Pancreas (tissue), 10 donors: ENCODE measurements around the gene MRPL19. TPM values are rescaled to one million over a fixed set of nuclear protein-coding genes. Genes with fewer than 3 reads are reported as not detected.

Source experiments
- ATAC-seq, 4 donors: fragments of 200-7000 bp; cut with Tn5 transposase; one replicate each; pipeline versions ENCODE4 v1.8.0 to v1.9.1; 2020; ENCODE audit warnings: mild to moderate bottlenecking in 4 of 4, moderate library complexity in 4 of 4
- DNase-seq, 6 donors: peaks; one replicate each; pipeline ENCODE4 v3.0.0-alpha.2; 2020
- FAIRE-seq: peaks from 2 replicates; lab custom pipeline; 2012; peaks lifted over from hg19 to GRCh38; lab: Jason Lieb, UNC
- H3K27ac ChIP-seq, 4 donors: fragments of 200-600 bp; sonication (generic); 1 replicate in 3 of 4; 2 replicates in 1 of 4; pipeline versions ENCODE4 v1.5.0 to v1.8.0; 2020
- H3K27me3 ChIP-seq, 4 donors: fragments of 200-600 bp; one replicate each; pipeline ENCODE4 v1.8.0; 2021
- H3K36me3 ChIP-seq, 3 donors: fragments of 200-600 bp; sonication (generic) in 1 of 3; one replicate each; pipeline versions ENCODE4 v1.5.0 to v1.8.0; 2020 to 2021
- H3K4me1 ChIP-seq, 3 donors: fragments of 200-600 bp; one replicate each; pipeline ENCODE4 v1.8.0; 2021
- H3K4me3 ChIP-seq, 4 donors: fragments of 200-600 bp; sonication (generic) in 2 of 4; one replicate each; pipeline versions ENCODE4 v1.5.0 to v1.8.0; 2020 to 2021
- H3K9me3 ChIP-seq, 4 donors: fragments of 200-600 bp; one replicate each; pipeline ENCODE4 v1.8.0; 2021
- CTCF ChIP-seq, 4 donors: fragments of 200-600 bp; sonication (generic) in 3 of 4; IDR thresholded peaks; one replicate each; pipeline versions ENCODE4 v1.5.0 to v1.8.0; 2021; ENCODE audit warnings: antibody characterized with exemption in 4 of 4
- WGBS, 2 donors: extraction: QIAGEN DNeasy Blood & Tissue Kit; methylation state at CpG; one replicate each; pipeline ENCODE4 v1.1.7; 2013; 5-methylcytosine and 5-hydroxymethylcytosine counted together
- intact Hi-C, 3 donors: fragments of 100-400 bp; cut with DNase I; formaldehyde crosslinking; loops; one replicate each; pipeline versions ENCODE4 v1.11.1 to v1.14.2; 2022
- polyA plus RNA-seq, 2 donors: library from polyadenylated mRNA; stranded (reverse); fragments of 200-250 nt; gene quantifications; one replicate each; pipeline ENCODE4 v1.2.3, GENCODE V29; 2013
- total RNA-seq, 6 donors: library from RNA; stranded (reverse); fragmentation: NEBNext Ultra II Directional in 4 of 6; extraction: Animal tissue kit (Norgen Biotek cat#: 25700) in 4 of 6; gene quantifications; one replicate each; pipeline versions ENCODE4 v1.2.1 to v1.2.4, GENCODE V29; 2021 to 2023
- donor health status: healthy with polysubstance abuse.
- donor health status: DM: no; HTN: no; CAD: no; lungs with moderate emphysema.
- donor health status: DM: no; HTN: no; CAD: no.
- donor health status: control.
- donor health status: control.
- donor health status: Bipolar disorder and iron deficiency.
- donor health status: DM: yes; HTN: yes; CAD: no.
- donor health status: DM: no; HTN: no; CAD: no.
- donor health status: DM: no; HTN: no; CAD: no.
- donor health status: DM: yes; HTN: yes; CAD: no.

MRPL19 gene
- total and polyA plus RNA-seq, 8 donors: 7.5 to 28.5 (median 18.8) TPM

DNA sequence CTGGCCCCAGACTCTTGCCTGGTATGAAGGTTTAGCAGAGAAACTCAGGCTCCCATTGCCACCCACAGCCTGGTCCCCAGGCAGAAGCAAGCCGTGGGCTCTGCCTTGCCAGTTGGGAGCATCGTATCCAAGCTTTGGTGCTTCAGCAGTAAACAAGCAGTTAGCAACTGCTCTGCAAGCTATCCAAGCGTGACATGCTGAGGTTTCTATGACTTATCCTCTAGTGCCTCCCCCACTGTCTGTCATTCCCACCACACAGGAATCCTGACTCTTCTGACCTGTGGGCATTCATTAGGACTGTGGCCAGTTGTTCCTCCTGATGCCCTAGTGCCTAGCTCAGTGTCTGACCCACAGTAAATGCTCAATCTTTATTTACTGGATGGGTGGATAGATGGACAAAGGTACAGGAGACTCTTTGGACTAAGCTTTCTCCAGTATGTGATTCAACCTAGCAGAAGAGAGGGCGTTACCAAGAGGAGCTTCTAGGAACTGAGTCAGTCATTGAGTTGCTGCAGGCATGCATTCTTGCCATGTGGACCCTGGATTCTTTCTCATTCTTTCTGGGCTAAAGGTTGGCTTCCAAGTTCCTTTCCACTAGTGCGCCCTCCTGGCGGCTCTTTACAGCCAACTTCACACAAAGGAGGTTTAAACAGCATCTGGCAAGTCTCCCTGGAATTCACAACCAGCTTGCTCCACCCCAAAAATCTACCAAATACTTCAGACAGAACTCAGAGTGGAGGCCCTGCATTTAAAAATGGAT lies 40.6 kb upstream of the MRPL19 start:
- peak in 3 of 4 donors; percentile 33 to 66 (median 53) for ATAC-seq

DNA sequence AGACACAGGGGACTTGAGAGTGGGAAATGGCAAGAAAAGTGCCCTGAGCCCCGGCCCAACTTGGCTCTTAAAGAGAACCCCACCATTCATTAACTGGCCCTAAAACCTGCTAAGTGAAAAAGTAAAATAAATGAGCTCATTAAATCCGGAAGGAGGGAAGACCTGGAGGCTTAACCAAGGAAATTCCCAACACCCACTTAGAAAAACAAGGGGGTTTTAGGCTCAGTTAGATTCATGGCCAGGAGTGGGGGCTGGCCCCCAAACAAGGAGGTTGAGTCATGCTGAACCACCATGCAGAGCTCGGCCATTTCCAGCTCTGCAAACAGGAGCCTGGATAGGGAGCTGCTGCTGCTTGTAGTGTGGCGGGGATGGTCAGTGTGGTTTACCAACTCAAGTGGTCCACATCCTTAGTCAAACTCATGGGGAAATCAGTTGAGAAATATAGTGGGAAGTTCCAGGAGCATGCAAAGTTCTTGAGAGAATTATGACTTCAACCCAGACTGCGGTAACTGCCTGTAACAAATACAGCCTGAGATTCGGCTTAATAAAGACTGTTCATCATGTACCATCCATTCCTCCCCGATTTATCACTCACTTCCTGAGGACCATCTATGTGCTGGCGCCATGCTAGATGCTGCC lies 39.7 kb upstream of the MRPL19 start:
- no peak for TF ChIP-seq CTCF (IDR thresholded peaks at IDR 0.05)
- Histone ChIP-seq H3K27me3 (no peaks in the 10 kb centered on the region), H3K36me3 (no peaks in the 10 kb centered on the region), H3K4me1 (peaks cover 0 to 16% (median 0%) of the 10 kb centered on the region in 3 donors), H3K4me3 (no peak overlapping the region), H3K27ac (no peak overlapping the region), H3K9me3 (no peaks in the 10 kb centered on the region)
- ATAC-seq: peak in 1 of 4 donors; percentile 6
- 81 to 86% methylated on average over 8 of the region's 8 CpGs for WGBS, 2 donors
- FAIRE-seq: no peak
- DNase-seq: no peak
- intact Hi-C loops: no loop called here

More for the DNA sequence above, 40.6 kb upstream of the MRPL19 start:
- DNase-seq: peak in 2 of 6 donors; percentile 18 to 40
- TF ChIP-seq CTCF (IDR thresholded peaks at IDR 0.05): no peak
- no peaks in the 10 kb centered on the region for H3K27me3 ChIP-seq
- no peaks in the 10 kb centered on the region for H3K9me3 ChIP-seq
- WGBS, 2 donors: 43 to 63% methylated on average over 6 of the region's 6 CpGs
- no peaks in the 10 kb centered on the region for H3K36me3 ChIP-seq
- intact Hi-C loops: no loop called here
- H3K27ac ChIP-seq: no peak overlapping the region
- FAIRE-seq: no peak
- H3K4me1 ChIP-seq: peaks cover 0 to 16% (median 0%) of the 10 kb centered on the region in 3 donors
- H3K4me3 ChIP-seq: no peak overlapping the region

GRCh38 chr2:75607400-75607798 lies 39.2 kb upstream of the MRPL19 start:
- FAIRE-seq: no peak
- no peak for ATAC-seq
- H3K4me3 ChIP-seq: no peak overlapping the region
- peaks cover 0 to 16% (median 0%) of the 10 kb centered on the region in 3 donors for H3K4me1 ChIP-seq
- no peaks in the 10 kb centered on the region for H3K27me3 ChIP-seq
- no peak overlapping the region for H3K27ac ChIP-seq
- no peak for DNase-seq
- TF ChIP-seq CTCF (IDR thresholded peaks at IDR 0.05): no peak
- intact Hi-C loops: no loop called here
- H3K9me3 ChIP-seq: no peaks in the 10 kb centered on the region
- WGBS, 2 donors: 77 to 89% methylated on average over 3 of the region's 3 CpGs
- no peaks in the 10 kb centered on the region for H3K36me3 ChIP-seq

DNA sequence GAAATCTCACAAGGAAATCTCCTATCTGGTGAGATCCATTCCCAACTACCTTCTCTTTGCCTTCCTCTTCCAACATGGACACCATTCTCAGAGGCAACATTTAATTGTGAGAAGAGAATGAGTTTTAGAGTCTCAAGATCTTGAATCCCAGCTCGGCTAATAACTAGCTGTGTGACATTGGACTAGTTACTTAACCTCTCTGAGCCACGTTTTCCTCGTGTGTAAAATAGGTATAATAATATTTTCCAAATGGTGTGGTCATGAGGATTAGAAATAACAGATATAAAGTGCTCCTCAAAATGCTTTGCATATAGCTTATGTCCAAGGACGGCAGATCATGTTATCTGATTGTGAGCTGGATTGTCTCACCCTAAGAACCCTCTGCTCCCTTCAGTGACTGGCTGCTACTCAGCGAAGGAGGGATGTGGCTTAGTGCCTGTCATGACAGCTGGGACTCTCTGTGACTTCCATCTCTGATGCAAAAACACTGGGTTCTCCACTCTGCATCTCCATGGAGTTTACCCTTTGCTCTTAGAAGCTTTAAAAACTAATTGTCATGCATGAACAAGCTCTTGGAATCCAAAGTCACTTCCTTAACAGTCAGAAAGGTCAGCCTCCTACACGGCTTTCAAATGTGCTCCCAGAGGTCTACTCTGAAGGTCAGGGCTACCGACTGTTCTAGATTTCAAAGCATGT lies 38.4 kb upstream of the MRPL19 start:
- H3K36me3 ChIP-seq: no peaks in the 10 kb centered on the region
- no peak overlapping the region for H3K4me3 ChIP-seq
- no peak for TF ChIP-seq CTCF (IDR thresholded peaks at IDR 0.05)
- intact Hi-C loops: no loop called here
- no peak for DNase-seq
- H3K4me1 ChIP-seq: peaks cover 0 to 16% (median 0%) of the 10 kb centered on the region in 3 donors
- H3K27me3 ChIP-seq: no peaks in the 10 kb centered on the region
- peak; percentile 22 to 30 (median 28) for ATAC-seq
- FAIRE-seq: no peak
- no peaks in the 10 kb centered on the region for H3K9me3 ChIP-seq
- 52 to 64% methylated on average over 7 of the region's 7 CpGs for WGBS, 2 donors
- no peak overlapping the region for H3K27ac ChIP-seq
